Common myeloid progenitor, CD34-positive (primary cell): ENCODE results near the gene C10orf88.

Source experiments
- CTCF ChIA-PET: fragments of 350-600 bp; sonication (Branson Sonifier 250); formaldehyde crosslinking; loops from one replicate; lab custom pipeline; 2021; ENCODE audit warnings: antibody characterized with exemption; lab: Charles Lee
- POLR2A ChIA-PET: fragments of 350-600 bp; sonication (Branson Sonifier 250); formaldehyde crosslinking; loops from one replicate; lab custom pipeline; 2021; ENCODE audit warnings: antibody characterized with exemption; lab: Charles Lee
- DNase-seq, 3 donors: peaks; one replicate each; pipeline versions ENCODE4 v3.0.0 to v3.0.0-alpha.2; 2013
- H3K27ac ChIP-seq, 2 experiments: 1 replicate in 1 of 2; 2 replicates in 1 of 2; pipeline ENCODE4 v1.7.0; 2013; ENCODE audit warnings: inconsistent platforms in 2 of 2, low read length in 2 of 2, mild to moderate bottlenecking in 2 of 2, low read depth in 1 of 2, moderate library complexity in 1 of 2; ENCODE audit not compliant: severe bottlenecking in 2 of 2, insufficient read depth in 1 of 2, poor library complexity in 1 of 2
- H3K27me3 ChIP-seq, 5 experiments: replicated peaks in 2 of 5; 1 replicate in 3 of 5; 2 replicates in 2 of 5; pipeline versions ENCODE4 v1.6.1 to v1.7.0; 2013; ENCODE audit warnings: low read length in 4 of 5, mild to moderate bottlenecking in 2 of 5, moderate library complexity in 2 of 5, inconsistent platforms in 1 of 5; ENCODE audit not compliant: insufficient read depth in 5 of 5, control insufficient read depth in 4 of 5
- H3K36me3 ChIP-seq, 4 experiments: 1 replicate in 2 of 4; 2 replicates in 2 of 4; pipeline versions ENCODE4 v1.6.1 to v1.7.0; 2013; ENCODE audit warnings: low read length in 3 of 4, control low read depth in 1 of 4, mild to moderate bottlenecking in 1 of 4; ENCODE audit not compliant: control insufficient read depth in 4 of 4, insufficient read depth in 4 of 4
- H3K4me1 ChIP-seq, 4 experiments: 1 replicate in 3 of 4; 2 replicates in 1 of 4; pipeline versions ENCODE4 v1.6.1 to v1.7.1; 2013; ENCODE audit warnings: low read length in 3 of 4, mild to moderate bottlenecking in 3 of 4, control low read depth in 1 of 4, inconsistent platforms in 1 of 4, moderate library complexity in 1 of 4; ENCODE audit not compliant: control insufficient read depth in 4 of 4, insufficient read depth in 4 of 4; ENCODE audit errors: control extremely low read depth in 1 of 4
- H3K4me3 ChIP-seq, 7 experiments: 1 replicate in 4 of 7; 2 replicates in 3 of 7; pipeline versions ENCODE4 v1.5.1 to v1.7.0; 2013; ENCODE audit warnings: mild to moderate bottlenecking in 7 of 7, low read length in 6 of 7, moderate library complexity in 6 of 7, inconsistent platforms in 2 of 7, low read depth in 2 of 7, control low read depth in 1 of 7; ENCODE audit not compliant: insufficient read depth in 4 of 7, control insufficient read depth in 1 of 7; ENCODE audit errors: extremely low read depth in 1 of 7
- H3K9me3 ChIP-seq, 5 experiments: 1 replicate in 4 of 5; 2 replicates in 1 of 5; pipeline versions ENCODE4 v1.6.1 to v1.7.1; 2013; ENCODE audit warnings: low read length in 4 of 5, mild to moderate bottlenecking in 2 of 5, inconsistent platforms in 1 of 5, low read depth in 1 of 5, moderate library complexity in 1 of 5; ENCODE audit not compliant: control insufficient read depth in 4 of 5, insufficient read depth in 2 of 5; ENCODE audit errors: control extremely low read depth in 1 of 5
- WGBS: methylation state at CpG from one replicate; pipeline ENCODE4 v1.1.5; 2013; ENCODE audit not compliant: insufficient coverage; 5-methylcytosine and 5-hydroxymethylcytosine counted together

C10orf88 gene

GRCh38 chr10:122968698-122969097 is 14.7 kb upstream of the C10orf88 start:
- POLR2A ChIA-PET: no interaction called here
- WGBS: no CpG with 5 or more reads among the region's 3 CpGs
- Histone ChIP-seq H3K4me1 (no peaks in the 10 kb centered on the region), H3K27me3 (no peaks in the 10 kb centered on the region), H3K9me3 (peaks cover 0 to 34% (median 16%) of the 10 kb centered on the region in 5 experiments), H3K27ac (no peak overlapping the region), H3K4me3 (no peak overlapping the region), H3K36me3 (no peaks in the 10 kb centered on the region)
- no peak for DNase-seq
- CTCF ChIA-PET: no interaction called here

DNA sequence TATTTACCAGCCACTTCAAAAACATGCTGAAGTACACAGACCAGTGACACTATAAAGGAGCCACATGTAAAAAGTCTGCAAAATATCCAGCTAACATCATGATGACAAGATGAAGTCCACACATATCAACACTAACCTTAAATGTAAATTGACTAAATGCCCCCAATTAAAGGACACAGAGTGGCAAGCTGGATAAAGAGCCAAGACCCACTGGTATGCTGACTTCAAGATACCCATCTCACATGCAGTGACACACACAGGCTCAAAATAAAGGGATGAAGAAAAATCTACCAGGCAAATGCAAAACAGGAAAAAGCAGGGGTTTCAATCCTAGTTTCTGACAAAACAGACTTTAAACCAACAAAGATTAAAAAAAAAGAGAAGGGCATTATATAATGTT is 12.9 kb upstream of the C10orf88 start:
- DNase-seq: peak in 2 of 3 donors; percentile 14 to 25
- no peaks in the 10 kb centered on the region for H3K27me3 ChIP-seq
- no peaks in the 10 kb centered on the region for H3K4me1 ChIP-seq
- H3K9me3 ChIP-seq: peaks cover 0 to 36% (median 16%) of the 10 kb centered on the region in 5 experiments
- H3K4me3 ChIP-seq: no peak overlapping the region
- POLR2A ChIA-PET: no interaction called here
- no peaks in the 10 kb centered on the region for H3K36me3 ChIP-seq
- CTCF ChIA-PET: interaction anchor here (1.5 kb wide), 1 partner anchor 13 kb away, joined by 5 read pairs; the partner anchor contains the start of gene PSTK
- no peak overlapping the region for H3K27ac ChIP-seq

DNA sequence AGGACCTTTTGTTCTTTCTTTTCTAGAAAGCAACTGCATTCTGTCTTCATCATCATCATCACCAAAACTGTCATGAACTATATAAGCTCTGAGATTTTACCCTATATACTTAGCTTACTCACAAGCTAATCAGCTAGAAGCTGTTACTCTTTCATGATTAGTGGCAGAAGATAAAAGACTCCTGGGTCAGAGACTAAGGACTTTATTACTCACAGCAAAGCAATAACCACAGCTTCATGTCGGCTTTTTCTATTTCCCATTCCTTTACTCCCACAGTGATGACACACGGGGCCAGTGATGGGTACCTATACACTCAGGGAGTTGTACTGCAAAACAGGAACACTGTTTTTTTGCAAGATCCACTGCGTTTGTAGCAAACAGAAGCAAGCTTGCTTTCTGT is 8.4 kb upstream of the C10orf88 start:
- ChIA-PET POLR2A (no interaction called here), CTCF (no interaction called here)
- 76% methylated on average over 2 of the region's 3 CpGs for WGBS
- no peak for DNase-seq
- Histone ChIP-seq H3K36me3 (no peaks in the 10 kb centered on the region), H3K27me3 (peaks cover 0 to 2% (median 0%) of the 10 kb centered on the region in 5 experiments), H3K9me3 (peaks cover 0 to 26% (median 13%) of the 10 kb centered on the region in 5 experiments), H3K4me3 (no peak overlapping the region), H3K27ac (no peak overlapping the region), H3K4me1 (no peaks in the 10 kb centered on the region)

DNA sequence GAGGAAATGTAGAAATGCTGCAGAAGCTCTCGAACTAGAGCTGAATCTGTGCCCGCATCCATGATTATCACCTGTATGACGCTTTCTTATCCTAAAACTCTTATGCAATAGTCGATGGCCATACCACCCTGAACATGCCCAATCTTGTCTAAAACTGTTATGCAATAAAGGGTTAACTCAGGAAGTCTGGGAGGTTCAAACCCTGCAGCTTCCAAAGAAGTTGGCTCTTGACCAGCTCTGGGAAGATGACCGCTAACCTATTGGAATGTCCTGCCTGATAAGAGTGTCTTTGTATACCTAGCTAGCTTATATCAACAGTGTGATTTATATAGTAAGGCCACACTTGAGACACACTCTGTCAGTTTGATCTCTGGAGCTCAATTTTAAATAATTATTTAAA is 3.4 kb upstream of the C10orf88 start:
- DNase-seq: no peak
- Histone ChIP-seq H3K27ac (no peak overlapping the region), H3K4me3 (no peak overlapping the region), H3K27me3 (peaks cover 0 to 6% (median 0%) of the 10 kb centered on the region in 5 experiments), H3K36me3 (no peaks in the 10 kb centered on the region), H3K9me3 (peaks cover 0 to 7% (median 6%) of the 10 kb centered on the region in 5 experiments), H3K4me1 (peaks cover 0 to 16% (median 12%) of the 10 kb centered on the region in 4 experiments)
- POLR2A ChIA-PET: no interaction called here
- CTCF ChIA-PET: no interaction called here
- 96% methylated on average over 4 of the region's 5 CpGs for WGBS

GRCh38 chr10:122955892-122956291 is 1.9 kb upstream of the C10orf88 start:
- Histone ChIP-seq H3K9me3 (peaks cover 0 to 7% (median 6%) of the 10 kb centered on the region in 5 experiments), H3K27me3 (peaks cover 0 to 6% (median 0%) of the 10 kb centered on the region in 5 experiments), H3K4me3 (no peak overlapping the region), H3K27ac (no peak overlapping the region), H3K4me1 (peaks cover 0 to 16% (median 12%) of the 10 kb centered on the region in 4 experiments), H3K36me3 (no peaks in the 10 kb centered on the region)
- no peak for DNase-seq
- ChIA-PET POLR2A (no interaction called here), CTCF (interaction anchor here (1.0 to 1.2 kb wide), 2 partner anchors 22 to 25 kb away, joined by 4 read pairs; no protein-coding TSS in a partner anchor)
- no CpG with 5 or more reads among the region's 1 CpG for WGBS

DNA sequence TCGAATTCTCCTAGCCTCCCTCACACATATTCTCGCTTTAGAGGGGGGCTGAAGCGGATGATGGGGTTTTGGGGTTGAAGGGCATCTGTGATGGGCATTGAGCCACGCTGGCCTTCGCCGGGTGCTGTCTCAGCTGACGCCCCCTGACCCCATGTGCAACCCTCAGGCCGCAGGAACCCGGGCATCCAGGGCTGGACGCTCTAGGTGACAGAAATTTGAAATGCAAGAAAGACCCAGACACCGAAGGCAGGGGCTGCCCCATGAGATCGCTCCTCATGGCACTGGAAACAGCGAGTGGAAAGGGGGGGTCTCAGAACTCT is 664 bp upstream of the C10orf88 start:
- POLR2A ChIA-PET: no interaction called here
- Histone ChIP-seq H3K27ac (no peak overlapping the region), H3K9me3 (peaks cover 0 to 7% (median 6%) of the 10 kb centered on the region in 5 experiments), H3K36me3 (peaks cover 0 to 6% (median 1%) of the 10 kb centered on the region in 4 experiments), H3K4me1 (peaks cover 0 to 16% (median 12%) of the 10 kb centered on the region in 4 experiments), H3K27me3 (peaks cover 0 to 6% (median 0%) of the 10 kb centered on the region in 5 experiments), H3K4me3 (peak overlapping the region in 3 of 7 experiments; percentile 78 to 91 (median 82))
- CTCF ChIA-PET: no interaction called here
- no peak for DNase-seq
- 78% methylated on average over 11 of the region's 13 CpGs for WGBS

DNA sequence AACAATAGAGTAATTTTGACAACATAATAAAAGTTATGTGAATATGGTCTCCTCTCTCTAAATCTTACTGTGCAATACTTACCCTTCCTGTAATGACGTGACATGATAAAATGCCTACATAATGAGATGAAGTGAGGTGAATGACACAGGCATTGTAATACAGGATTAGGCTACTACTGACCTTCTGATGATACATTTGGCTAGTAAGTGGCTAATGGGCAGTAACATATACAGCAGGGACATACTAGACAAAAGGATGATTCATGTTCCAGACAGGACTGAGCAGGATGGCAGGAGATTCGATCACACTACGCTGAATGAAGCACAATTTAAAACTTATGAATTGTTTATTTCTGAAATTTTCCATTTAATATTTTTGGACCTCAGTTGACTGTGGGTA is 4.7 kb downstream of the C10orf88 start:
- Histone ChIP-seq H3K36me3 (peaks cover 8 to 28% (median 12%) of the 10 kb centered on the region in 4 experiments), H3K4me1 (peaks cover 0 to 13% (median 8%) of the 10 kb centered on the region in 4 experiments), H3K27ac (no peak overlapping the region), H3K27me3 (no peaks in the 10 kb centered on the region), H3K9me3 (peaks cover 0 to under 1% (median 0%) of the 10 kb centered on the region in 5 experiments), H3K4me3 (no peak overlapping the region)
- WGBS: no CpG with 5 or more reads among the region's 3 CpGs
- POLR2A ChIA-PET: no interaction called here
- CTCF ChIA-PET: no interaction called here
- DNase-seq: no peak
